Left ventricle myocardium superior (tissue), 1 donor: ENCODE data around the gene EEIG2. TPM values are rescaled to one million over a fixed set of nuclear protein-coding genes. Genes with fewer than 3 reads are reported as not detected.

Experiments used
- ATAC-seq: fragments of 200-7000 bp; cut with Tn5 transposase; one replicate; pipeline ENCODE4 v1.9.1; 2020; ENCODE audit warnings: mild to moderate bottlenecking, moderate library complexity
- DNase-seq: peaks from one replicate; pipeline ENCODE4 v3.0.0-alpha.2; 2020
- intact Hi-C: fragments of 100-400 bp; cut with micrococcal nuclease; formaldehyde crosslinking; loops from one replicate; pipeline ENCODE4 v1.11.0; 2022
- total RNA-seq: library from RNA; stranded (reverse); fragmentation: NEBNext Ultra II Directional; extraction: Animal tissue kit (Norgen Biotek cat#: 25700); gene quantifications from one replicate; pipeline ENCODE4 v1.2.1, GENCODE V29; 2021
- donor health status: DM: no; HTN: yes; CAD: no; lungs with severe emphysema.

Gene EEIG2
- total RNA-seq, 1 donor from 2014 or later = 5.0 TPM

DNA sequence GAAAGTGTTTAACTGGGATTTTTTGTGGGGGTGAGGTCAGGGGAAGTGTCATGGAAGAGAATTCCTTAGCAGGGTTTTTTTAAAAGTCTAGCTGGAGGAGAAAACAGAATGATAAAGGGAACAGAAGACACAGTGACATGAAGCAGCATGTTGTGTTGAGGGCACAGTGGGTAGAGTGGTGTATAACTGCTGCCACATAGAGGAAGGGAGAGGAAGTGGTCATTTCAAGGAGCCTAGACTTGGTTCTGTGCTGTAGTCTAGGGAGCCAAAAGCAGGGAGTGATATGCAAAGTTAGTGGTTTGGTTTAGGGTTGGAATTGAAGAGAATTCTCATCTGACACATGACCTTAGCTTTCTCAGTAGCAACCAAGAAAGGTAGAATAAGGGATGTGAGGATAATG, 10.2 kb downstream of the EEIG2 start:
- ATAC-seq = peak; percentile 71
- intact Hi-C loops = no loop called here
- DNase-seq = no peak

DNA sequence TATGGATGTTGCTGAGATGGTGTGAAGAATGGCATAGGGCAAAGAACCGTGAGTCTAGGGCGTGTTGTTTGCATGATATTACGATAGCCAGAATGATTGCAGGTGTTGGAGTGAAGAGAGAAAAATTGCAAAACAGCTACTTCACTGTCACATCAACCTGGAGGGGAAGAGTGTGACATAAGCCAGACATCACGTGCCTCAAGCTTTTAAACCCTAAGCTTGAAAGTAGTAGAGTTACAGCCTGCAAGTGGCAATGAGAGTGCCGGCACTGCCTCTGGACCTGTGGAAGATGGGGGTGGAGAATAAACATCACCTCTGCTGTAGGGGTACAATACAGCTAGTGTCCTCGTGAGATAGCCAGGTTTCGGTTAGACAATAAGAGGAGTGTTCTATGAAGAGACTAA, 11.1 kb downstream of the EEIG2 start:
- DNase-seq (no peak), ATAC-seq (no peak)
- intact Hi-C loops = no loop called here

DNA sequence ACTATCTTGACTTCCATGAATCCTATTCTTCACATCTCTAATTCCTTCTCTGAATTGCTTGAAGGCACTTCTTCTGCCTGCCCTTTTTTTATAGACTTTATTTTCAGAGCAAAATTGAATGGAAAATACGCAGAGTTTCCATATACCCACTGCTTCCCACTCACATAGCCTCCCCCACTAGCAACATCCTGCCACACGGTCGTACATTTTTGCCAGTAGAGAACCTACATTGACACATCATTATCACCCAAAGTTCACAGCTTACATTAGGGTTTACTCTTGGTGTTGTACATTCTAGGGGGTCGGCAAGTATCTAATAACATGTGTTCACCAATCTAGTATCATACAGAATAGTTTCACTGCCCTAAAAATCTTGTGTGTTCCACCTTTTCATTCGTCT, 12.3 kb downstream of the EEIG2 start:
- intact Hi-C loops = no loop called here
- no peak for DNase-seq
- ATAC-seq = no peak

DNA sequence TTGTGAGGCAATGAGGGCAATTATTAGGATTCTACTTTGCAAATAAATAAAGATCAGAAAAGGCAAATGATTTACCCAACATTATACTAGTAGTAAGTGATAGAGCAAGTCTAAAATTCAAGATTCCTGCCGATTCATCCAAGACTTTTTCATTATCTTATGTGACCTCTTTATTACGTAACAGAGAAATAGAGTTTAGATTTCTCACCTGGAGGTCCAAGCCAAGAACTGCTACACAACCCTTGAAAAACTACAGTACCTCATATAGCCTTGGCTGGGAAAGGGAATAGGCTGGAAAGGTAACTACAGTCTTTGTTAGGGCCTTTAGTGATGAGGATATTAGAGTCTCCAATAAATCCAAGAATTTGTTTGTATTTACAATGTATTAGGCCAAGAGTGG, 13.3 kb downstream of the EEIG2 start:
- ATAC-seq (no peak), DNase-seq (no peak)
- intact Hi-C loops = no loop called here

DNA sequence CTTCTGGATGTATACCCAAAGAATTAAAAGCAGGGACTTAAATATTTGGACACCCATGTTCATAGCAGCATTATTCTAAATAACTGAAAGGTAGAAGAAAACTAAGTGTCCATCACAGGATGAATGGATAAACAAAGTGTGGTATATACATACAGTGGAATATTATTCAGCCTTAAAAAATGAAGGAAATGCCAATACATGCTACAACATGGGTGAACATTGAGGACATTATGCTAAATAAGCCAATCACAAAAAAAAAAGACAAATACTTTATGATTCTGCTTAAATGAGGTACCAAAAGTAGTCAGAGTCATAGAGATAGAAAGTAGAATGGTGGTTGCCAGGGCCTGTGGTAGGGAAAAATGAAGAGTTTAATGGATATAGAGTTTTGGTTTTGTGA, 14.1 kb downstream of the EEIG2 start:
- DNase-seq (no peak), ATAC-seq (no peak)
- intact Hi-C loops = no loop called here

DNA sequence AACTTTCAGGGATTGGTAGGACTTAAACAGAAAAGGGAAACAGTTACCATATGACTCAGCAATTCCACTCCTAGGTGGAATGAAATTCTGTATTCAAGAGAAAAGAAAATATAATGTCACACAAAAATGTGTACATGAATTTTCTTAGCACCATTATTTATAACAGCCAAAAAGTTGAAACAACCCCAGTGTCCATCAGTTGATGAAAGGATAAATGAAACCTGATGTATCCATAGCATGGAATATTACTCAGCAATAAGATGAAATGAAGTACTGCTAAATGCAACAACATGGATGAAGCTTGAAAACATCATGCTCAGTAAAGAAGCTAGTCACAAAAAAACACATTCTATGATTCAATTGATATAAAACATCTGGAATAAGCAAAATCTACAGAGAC, 15.5 kb downstream of the EEIG2 start:
- ATAC-seq (no peak), DNase-seq (no peak)
- intact Hi-C loops = no loop called here

DNA sequence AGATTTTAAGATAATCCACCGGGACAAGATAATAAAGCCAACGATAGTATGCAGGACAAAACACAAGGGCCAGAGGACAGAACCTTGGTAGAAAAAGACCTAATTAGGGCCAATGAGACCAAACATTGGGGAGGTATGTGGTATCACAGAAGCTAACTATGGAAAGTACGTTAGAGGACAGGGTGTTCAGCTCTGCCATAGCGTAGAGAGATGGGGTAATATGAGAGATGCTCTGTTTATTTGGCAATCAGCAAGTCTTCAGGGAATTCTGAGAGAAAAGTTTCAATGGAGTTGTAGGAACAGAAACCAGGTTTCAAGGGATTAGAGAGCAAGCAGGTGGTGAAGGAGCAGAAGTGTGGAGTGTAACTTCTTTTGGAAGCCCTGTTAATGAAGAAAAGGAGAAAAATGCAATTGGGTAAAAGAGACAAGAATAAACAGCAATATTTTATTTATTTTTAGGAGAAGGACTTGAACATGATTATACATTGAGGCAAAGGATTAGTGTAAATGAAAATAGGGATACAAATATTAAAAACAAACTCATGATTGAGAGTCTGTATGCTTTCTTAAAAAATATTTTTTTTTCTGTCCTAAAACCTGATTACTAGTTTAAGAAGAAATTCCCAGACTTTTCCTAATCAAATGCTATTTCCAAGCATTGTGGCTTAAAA, 24.0 kb downstream of the EEIG2 start:
- DNase-seq = no peak
- intact Hi-C loops = no loop called here
- ATAC-seq = peak; percentile 63

DNA sequence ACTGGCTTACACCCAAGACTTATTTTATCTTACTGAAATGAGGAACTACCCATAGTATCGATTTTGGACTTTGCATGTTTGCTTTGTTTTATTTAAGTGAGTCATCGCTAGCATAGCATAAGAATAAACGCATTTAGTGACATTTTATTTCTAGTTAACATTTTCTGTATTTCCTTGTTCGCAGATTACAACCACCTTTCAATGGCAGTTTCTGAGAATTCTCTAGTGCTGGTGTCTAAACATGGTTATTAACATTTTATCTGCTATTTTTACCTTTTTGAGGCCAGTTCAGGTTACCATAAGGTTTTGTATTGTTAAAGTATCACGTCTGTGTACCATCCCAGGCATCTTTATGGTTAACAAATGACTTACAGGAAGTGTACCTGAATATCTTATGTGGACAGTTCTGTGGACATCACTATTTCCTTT, 24.5 kb downstream of the EEIG2 start:
- ATAC-seq (no peak), DNase-seq (no peak)
- intact Hi-C loops = no loop called here

DNA sequence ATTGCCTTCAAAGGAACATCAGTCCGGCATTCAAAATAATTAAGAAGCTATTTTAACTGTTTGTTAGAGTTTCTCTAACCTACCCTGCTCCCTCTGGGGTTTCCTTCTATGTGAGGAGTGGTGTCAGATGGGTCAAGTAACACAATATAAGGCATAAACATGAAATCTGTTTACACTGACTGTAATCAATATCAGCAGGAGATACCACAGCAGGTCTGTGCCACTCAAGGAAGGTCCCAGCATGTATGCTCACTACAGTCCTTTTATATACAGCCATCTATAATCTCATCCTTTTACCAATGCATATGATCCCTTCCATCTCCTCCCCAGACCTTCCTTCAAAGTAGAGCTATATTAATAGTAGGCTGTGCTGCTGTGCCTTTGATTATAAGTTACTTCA, 25.4 kb downstream of the EEIG2 start:
- intact Hi-C loops = no loop called here
- DNase-seq (no peak), ATAC-seq (no peak)

DNA sequence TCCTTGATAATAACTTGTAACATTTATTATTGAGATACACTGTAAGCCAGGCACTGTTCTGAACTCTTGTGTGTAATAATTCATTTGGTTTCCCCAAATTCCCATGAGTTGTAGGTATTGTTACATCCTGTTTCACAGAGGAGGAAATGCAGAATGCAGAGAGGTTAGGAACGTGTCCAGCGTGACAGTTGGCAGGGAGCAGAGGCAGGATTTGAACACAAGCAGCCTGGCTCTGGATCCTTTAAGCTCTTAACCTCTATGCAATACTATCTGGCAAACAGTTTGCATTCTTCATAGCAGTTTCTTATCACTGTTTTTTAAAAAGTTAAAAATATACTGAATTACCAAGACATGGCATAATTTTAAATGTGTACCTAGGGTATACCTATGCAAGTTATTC, 30.5 kb downstream of the EEIG2 start:
- intact Hi-C loops = no loop called here
- peak; percentile 33 for DNase-seq
- ATAC-seq = peak; percentile 56

DNA sequence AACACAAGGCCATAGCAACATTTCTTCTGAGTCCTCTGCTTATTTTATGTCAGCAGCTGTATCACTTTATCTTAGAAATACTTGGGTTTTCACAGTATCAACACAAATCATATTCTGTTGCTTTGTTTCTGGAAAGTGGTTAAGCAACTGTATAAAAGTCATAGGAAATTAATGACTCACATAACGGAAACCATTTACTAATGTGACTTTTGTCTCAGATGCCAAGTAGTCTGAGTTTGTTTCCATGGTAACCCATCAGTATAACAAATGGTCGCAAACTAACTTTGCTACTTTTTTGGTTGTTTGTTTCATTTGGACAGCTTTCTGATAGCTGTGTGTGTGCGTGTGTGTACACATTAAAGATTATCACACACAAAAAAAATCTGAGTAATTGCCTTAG, 31.1 kb downstream of the EEIG2 start:
- ATAC-seq (peak; percentile 78), DNase-seq (no peak)
- intact Hi-C loops = no loop called here

DNA sequence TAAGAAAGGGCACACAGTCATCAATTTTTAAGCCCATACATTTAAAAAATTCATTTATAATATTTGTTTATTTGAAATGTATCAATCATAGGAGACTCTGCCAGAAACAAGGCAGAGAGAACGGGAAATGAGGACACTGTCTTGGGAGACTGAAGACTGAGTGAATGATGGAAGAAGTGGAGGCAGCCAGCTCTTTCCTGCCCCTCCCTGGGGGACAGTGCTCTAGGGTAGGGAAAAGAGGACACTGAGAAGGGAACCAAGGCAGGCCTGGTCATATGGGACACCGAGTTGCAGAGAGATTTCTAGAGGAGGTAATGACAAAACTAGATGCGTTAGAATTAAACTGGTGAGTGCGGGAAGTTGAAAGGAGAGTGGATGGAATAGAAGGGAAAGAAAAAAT, 31.6 kb downstream of the EEIG2 start:
- ATAC-seq (peak; percentile 74), DNase-seq (no peak)
- intact Hi-C loops = no loop called here

DNA sequence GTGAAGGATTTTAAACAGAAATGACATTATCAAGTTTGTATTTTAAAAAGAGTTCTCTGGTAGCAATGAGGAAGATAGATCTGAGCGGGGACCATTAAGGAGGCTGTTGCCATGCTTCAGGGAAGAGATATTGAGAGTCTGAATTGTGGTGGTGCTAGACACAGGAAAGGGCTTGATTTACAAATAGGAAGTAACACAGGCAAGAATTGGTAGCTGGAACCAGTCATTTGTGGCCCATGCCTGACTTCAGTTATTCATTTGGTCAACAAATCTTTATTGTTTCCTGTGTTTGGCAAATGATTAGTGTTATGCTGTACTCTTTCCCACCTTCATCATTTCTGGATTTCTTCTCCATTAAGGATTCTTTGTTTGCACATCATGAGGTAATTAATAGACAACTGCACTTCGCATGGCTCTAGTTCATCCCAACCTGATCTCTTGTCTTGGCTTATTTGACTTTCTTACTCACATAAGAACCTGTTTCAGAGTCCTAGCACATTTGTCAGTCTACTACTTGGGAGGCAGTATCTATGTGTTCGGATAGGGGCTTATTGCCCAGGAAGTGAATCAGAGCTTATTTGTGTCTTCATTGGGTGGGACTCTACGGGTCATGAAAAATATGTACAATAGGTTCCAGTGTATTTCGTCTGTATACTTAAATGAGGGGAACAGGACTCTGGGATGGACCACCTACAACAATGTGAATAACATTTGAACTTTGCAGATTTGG, 32.3 kb downstream of the EEIG2 start:
- DNase-seq = no peak
- no peak for ATAC-seq
- intact Hi-C loops = no loop called here

DNA sequence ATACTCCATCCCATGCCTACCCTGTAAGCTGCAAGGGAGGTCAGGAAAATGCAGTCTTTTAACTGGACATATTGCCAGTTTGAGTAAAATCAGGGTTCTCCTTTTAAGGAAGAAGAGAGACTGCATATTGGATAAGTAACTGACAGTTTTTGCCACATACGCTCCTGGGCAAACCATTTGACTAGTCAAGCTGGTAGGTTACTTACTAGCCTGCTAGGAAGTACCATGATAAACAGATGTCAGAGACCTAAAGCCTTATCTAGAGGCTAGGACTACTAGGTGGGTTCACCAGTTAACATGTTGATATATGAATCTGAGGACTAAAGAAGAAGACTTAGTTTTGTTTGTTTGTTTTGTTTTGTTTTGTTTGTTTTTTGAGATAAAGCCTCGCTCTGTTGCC, 33.5 kb downstream of the EEIG2 start:
- intact Hi-C loops = no loop called here
- DNase-seq (no peak), ATAC-seq (no peak)

DNA sequence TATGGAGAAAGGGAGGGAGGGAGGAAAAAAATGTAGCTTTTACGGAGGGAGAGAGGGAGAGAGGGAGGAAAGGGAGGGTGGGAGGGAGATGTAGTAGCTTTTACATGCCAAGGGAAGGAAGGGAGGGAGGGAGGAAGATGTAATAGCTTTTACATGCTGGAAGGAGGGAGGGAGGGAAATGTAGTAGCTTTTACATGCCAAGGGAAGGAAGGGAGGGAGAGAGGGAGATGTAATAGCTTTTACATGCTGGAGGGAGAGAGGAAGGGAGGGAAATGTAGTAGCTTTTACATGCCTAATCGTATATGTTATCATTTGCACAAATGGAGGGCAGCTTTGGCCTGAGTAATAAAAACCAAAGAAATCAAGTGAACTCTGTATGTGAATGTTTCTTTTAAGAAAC, 35.6 kb downstream of the EEIG2 start:
- DNase-seq = no peak
- intact Hi-C loops = no loop called here

DNA sequence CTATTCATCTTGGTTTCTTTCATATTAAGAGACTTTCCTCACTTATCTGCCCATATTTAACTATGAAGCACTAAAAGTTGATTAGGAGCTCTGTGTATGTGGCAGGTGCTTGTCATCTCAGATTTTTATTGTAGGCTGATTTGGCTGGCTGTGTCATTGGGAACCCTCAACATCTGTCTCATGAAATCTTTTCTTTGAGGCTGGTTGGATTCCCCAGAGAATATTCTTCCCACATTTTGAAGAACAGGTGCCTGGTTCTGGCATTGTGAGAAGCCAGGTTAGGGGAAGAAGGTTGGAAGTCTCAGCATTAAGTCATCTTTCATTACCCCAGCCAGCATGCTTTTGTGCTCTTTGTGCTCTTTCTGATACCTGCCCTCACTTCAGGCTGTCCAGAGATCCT, 37.1 kb downstream of the EEIG2 start:
- intact Hi-C loops = no loop called here
- no peak for DNase-seq
- ATAC-seq = no peak

More for the DNA sequence above, 35.6 kb downstream of the EEIG2 start:
- peak; percentile 58 for ATAC-seq

DNA sequence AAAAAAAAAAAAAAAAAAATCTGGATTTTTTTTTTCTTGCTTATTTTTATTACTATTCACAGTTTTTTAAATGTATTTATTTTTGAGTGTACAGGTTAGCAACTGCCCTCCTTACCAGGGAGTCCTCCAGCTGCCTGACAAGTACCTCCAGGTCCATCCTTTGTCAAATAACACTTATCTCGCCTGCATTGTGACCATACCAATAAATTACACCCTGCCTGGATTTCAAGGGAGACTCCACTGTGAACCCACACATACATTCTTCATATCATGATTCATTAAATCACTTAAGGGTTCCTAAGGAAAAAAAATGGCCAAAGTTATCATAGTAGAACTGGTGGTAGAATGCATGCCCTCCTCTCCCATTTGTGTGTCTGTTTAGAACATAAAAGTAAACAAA, 38.4 kb downstream of the EEIG2 start:
- no peak for ATAC-seq
- intact Hi-C loops = no loop called here
- DNase-seq = no peak

DNA sequence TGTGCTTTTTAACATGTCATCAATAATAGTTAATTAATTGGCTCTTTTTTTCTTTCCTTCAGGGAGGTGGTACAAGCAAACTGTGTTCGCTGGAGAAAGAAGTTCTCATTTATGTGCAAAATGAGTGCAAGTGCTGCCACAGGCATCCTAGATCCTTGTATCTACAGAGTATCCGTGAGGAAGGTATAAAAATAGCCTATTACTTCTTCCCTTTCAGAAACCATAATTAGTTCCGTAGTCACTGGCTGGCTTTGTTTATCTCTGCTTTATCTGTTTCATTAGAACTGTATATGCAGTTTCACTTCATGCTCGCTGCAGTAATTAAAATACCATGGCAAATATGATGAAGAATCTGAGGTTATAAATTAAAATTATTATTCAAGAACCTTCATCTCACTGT, 40.6 kb downstream of the EEIG2 start:
- intact Hi-C loops = no loop called here
- no peak for DNase-seq
- ATAC-seq = peak; percentile 68

DNA sequence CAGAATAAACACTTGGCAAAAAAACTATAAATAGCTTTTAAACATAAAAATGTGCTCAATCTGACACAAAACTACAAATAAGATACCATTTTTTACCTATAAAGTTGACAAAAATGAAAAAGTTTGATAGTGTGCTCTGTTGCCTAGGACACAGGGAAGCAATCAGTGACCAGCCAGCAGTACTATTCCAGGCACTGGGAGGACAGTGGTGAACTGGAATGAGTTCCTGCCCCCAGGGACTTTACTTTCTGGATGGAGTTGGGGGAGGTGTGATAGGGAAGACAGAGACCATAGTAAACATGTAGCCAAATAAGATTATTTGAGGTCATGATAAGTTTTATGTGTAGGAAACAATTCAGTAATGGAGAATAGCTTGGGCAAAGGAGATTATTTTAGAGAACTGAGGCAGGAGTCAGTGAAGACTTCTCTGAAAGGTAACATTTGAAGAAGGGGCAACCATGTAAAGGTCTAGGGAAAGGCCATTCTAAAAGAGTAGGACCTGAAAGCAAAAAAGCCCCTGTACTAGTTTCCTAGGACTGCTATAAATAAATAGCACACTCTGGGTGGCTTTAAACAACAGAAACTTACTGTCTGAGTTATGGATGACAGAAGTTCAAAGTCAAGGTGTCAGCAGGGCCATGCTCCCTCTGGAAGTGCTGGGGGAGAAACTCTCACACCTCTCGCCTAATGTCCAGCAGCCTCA, 42.0 kb downstream of the EEIG2 start:
- ATAC-seq = peak; percentile 71
- no peak for DNase-seq
- intact Hi-C loops = no loop called here

DNA sequence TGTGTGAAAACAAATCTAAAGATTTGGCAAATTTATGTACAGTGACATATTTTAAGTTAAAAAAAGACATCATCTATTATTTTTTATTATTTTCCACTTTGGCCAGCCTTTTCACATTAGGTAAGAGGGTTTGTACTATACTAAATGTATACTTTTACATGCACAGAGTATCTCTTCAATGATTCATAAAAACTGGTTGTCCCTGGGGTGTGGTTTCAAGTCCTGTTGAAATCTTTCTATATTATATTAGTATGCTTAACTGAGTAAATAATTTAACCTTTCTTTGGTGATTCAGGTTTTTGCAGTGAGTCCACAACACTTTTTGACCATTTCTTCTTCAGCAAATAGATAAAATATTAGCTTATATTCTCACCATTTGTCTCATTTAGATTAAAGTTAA, 45.7 kb downstream of the EEIG2 start:
- ATAC-seq = no peak
- DNase-seq = no peak
- intact Hi-C loops = no loop called here

DNA sequence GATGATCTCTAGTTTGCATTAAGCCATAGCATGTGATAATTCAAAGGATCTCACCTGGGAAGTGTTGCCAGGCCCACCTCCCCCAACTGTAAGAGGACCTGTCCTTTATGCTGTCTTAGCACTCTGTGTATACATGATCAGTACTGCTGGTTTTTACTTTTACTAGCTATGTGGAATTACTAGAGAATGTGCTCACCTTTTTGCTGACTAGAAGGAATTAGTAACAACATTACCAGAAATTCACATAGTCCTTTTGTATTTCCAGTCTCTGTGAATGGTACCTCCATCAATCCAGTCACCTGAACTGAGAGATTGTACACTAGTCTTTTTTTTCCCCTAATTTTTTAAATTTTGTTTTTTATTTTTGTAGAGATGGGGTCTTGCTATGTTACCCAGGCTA, 46.6 kb downstream of the EEIG2 start:
- intact Hi-C loops = no loop called here
- ATAC-seq (no peak), DNase-seq (no peak)
